ENCODE measurements around the gene ARF1. TPM values are rescaled to one million over a fixed set of nuclear protein-coding genes. Genes with fewer than 3 reads are reported as not detected.

The ARF1 gene
- total and polyA plus RNA-seq, 2 donors (not counting 1 experiment from before 2014, with no cell fraction given) = 193 to 389 TPM

GRCh38 chr1:228034954-228035837 lies 47.3 kb upstream of the ARF1 start:
- Histone ChIP-seq H4K20me1 (ENCODE audit: control insufficient read depth, insufficient read depth, low read length, poor library complexity, severe bottlenecking) (no peaks in the 10 kb centered on the region), H3K4me3 (ENCODE audit: control extremely low read depth in 1 of 5, extremely low read depth in 1 of 5, insufficient read depth in 1 of 5, low read depth in 2 of 5, low read length in 4 of 5) (no peak overlapping the region), H3K79me2 (ENCODE audit: control insufficient read depth, insufficient read depth, low read length) (no peaks in the 10 kb centered on the region), H3K36me3 (replicated peaks in 1 of 2; ENCODE audit: control extremely low read depth in 1 of 2, control insufficient read depth in 1 of 2, extremely low read depth in 1 of 2, insufficient read depth in 2 of 2, low read length in 1 of 2) (no peaks in the 10 kb centered on the region), H3K27ac (ENCODE audit: low read length in 2 of 2) (no peak overlapping the region), H2AFZ (ENCODE audit: insufficient read depth, low read depth, low read length, poor library complexity, severe bottlenecking) (no peak overlapping the region), H3K9ac (ENCODE audit: low read length) (no peak overlapping the region), H3K27me3 (replicated peaks in 1 of 4; ENCODE audit: control extremely low read depth in 1 of 4, control insufficient read depth in 3 of 4, insufficient read depth in 4 of 4, low read length in 3 of 4) (peaks cover 0 to 53% (median 22%) of the 10 kb centered on the region in 4 experiments), H3K4me1 (ENCODE audit: control insufficient read depth in 2 of 2, insufficient read depth in 2 of 2, low read length in 2 of 2) (peaks cover 6 to 15% of the 10 kb centered on the region in 2 donors), H3K9me3 (ENCODE audit: control extremely low read depth in 1 of 3, control insufficient read depth in 2 of 3, insufficient read depth in 1 of 3, low read length in 2 of 3) (no peaks in the 10 kb centered on the region), H3K4me2 (replicated peaks; ENCODE audit: low read depth, low read length, poor library complexity, severe bottlenecking) (no peak overlapping the region)
- Mint-ChIP-seq H3K27ac (no peak overlapping the region), H3K4me3 (no peak overlapping the region), H3K9me3 (ENCODE audit: insufficient read depth) (peaks cover 4% of the 10 kb centered on the region), H3K27me3 (peaks cover 42% of the 10 kb centered on the region), H3K4me1 (peaks cover 2% of the 10 kb centered on the region)
- TF ChIP-seq EZH2 (IDR thresholded peaks at IDR 0.05; ENCODE audit: borderline replicate concordance, insufficient read depth, low read depth, low read length, poor library complexity, severe bottlenecking) (no peak), CTCF (IDR thresholded peaks at IDR 0.05) (no peak)
- DNase-seq = no peak
- ChIA-PET POLR2A (no interaction called here), CTCF (no interaction called here)
- intact Hi-C loops (cut with micrococcal nuclease) = no loop called here
- no peak for ATAC-seq (ENCODE audit: low read depth)
- 82% methylated on average over 16 of the region's 16 CpGs for WGBS (ENCODE audit: insufficient coverage)

- CTCF ChIA-PET = no interaction called here
- DNase-seq = no peak
These were observed 46.7 kb upstream of the ARF1 start for GRCh38 chr1:228035844-228036243.

More at GRCh38 chr1:228035844-228036243, 46.7 kb upstream of the ARF1 start:
- Histone ChIP-seq H4K20me1 (ENCODE audit: control insufficient read depth, insufficient read depth, low read length, poor library complexity, severe bottlenecking) (no peaks in the 10 kb centered on the region), H2AFZ (ENCODE audit: insufficient read depth, low read depth, low read length, poor library complexity, severe bottlenecking) (no peak overlapping the region), H3K27ac (ENCODE audit: low read length in 2 of 2) (no peak overlapping the region), H3K9ac (ENCODE audit: low read length) (no peak overlapping the region), H3K36me3 (replicated peaks in 1 of 2; ENCODE audit: control extremely low read depth in 1 of 2, control insufficient read depth in 1 of 2, extremely low read depth in 1 of 2, insufficient read depth in 2 of 2, low read length in 1 of 2) (no peaks in the 10 kb centered on the region), H3K4me2 (replicated peaks; ENCODE audit: low read depth, low read length, poor library complexity, severe bottlenecking) (no peak overlapping the region), H3K4me3 (ENCODE audit: control extremely low read depth in 1 of 5, extremely low read depth in 1 of 5, insufficient read depth in 1 of 5, low read depth in 2 of 5, low read length in 4 of 5) (no peak overlapping the region), H3K4me1 (ENCODE audit: control insufficient read depth in 2 of 2, insufficient read depth in 2 of 2, low read length in 2 of 2) (peaks cover 6 to 15% of the 10 kb centered on the region in 2 donors), H3K79me2 (ENCODE audit: control insufficient read depth, insufficient read depth, low read length) (no peaks in the 10 kb centered on the region), H3K27me3 (replicated peaks in 1 of 4; ENCODE audit: control extremely low read depth in 1 of 4, control insufficient read depth in 3 of 4, insufficient read depth in 4 of 4, low read length in 3 of 4) (peaks cover 0 to 53% (median 22%) of the 10 kb centered on the region in 4 experiments), H3K9me3 (ENCODE audit: control extremely low read depth in 1 of 3, control insufficient read depth in 2 of 3, insufficient read depth in 1 of 3, low read length in 2 of 3) (no peaks in the 10 kb centered on the region)
- peaks cover 44% of the 10 kb centered on the region for H3K27me3 Mint-ChIP-seq
- H3K4me3 Mint-ChIP-seq = no peak overlapping the region
- peaks cover 2% of the 10 kb centered on the region for H3K4me1 Mint-ChIP-seq
- H3K9me3 Mint-ChIP-seq (ENCODE audit: insufficient read depth) = peaks cover 4% of the 10 kb centered on the region
- H3K27ac Mint-ChIP-seq = no peak overlapping the region
- WGBS (ENCODE audit: insufficient coverage) = 56% methylated on average over 3 of the region's 5 CpGs
- no peak for TF ChIP-seq CTCF (IDR thresholded peaks at IDR 0.05)
- no peak for TF ChIP-seq EZH2 (IDR thresholded peaks at IDR 0.05; ENCODE audit: borderline replicate concordance, insufficient read depth, low read depth, low read length, poor library complexity, severe bottlenecking)
- intact Hi-C loops (cut with micrococcal nuclease) = no loop called here
- POLR2A ChIA-PET = no interaction called here
- ATAC-seq (ENCODE audit: low read depth) = no peak

All from B cell (primary cell).